Activated CD8-positive, alpha-beta memory T cell treated with anti-CD3 and anti-CD28 coated beads for 48 hours (primary cell): ENCODE results near the gene UBN1.

Experiments
- DNase-seq, 3 experiments: peaks; one replicate each; pipeline ENCODE4 v3.0.0-alpha.2; 2020; ENCODE audit warnings: low read depth in 2 of 3, low spot score in 2 of 3

UBN1 gene

DNA sequence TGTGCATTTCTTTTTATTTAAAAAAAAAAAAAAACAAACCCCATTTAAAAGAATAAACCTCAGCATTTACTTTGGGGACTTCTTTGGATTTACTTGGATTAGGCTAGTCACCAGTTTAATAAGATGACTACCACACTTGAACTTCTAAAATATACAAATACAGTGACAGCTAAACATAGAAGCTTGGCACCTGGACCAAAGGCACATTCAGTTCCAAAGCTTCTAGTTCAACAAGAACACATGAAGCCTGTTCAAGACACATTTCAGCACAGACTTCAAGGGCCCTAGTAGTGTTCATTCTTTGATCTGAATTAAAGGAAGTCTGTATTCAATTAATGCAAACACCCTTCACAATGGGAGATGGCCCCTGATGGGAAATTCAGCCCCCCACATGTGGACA is 33.2 kb upstream of the UBN1 start:
- no peak for DNase-seq

DNA sequence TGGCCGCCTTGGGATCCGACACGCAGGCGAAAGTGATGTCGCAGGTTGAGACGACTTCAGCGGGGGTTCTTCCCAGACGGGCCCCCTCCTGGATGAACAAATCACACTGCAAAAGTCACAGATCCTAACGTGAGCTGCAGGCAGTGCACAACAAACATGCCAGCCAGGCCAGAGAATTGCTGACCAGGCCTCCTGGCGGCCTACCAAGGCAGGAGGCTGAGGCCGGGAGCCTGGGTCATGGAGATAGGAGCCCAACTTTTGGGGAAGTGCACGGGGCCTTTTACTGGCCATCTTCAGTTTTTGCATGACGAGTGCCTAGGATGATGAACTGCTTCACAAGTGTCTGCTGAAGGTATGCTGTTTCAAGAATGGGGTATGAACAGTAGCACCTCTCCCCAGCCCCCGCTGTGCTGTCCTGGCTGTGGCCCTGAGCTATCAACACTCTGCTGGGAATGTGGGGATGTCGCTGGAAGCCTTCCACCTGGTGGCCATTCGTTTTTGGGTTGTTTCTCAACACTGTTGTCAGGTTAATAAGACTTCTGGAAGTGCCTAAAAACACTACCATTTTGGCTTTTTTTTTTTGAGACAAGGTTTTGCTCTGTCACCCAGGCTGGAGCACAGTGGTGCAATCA is 32.6 kb upstream of the UBN1 start:
- DNase-seq = no peak

DNA sequence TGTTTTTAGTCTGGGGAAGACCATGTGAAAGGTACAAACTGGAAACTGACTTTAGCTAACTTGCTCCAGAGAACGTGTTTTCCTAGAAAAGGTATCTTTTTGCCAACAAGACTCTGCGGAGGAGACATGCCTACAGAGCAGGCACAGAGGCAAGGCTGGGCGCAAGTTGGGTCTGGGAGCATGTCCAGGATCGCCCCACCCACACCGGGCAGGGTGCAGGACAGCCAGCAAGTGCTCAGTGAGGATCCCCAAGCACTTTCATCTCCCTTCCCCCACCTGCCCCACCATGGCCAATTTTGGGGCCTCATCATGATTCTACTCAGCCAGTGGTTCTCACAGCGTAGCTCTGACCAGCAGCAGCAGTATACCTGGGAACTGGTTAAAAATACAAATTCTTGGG is 26.6 kb upstream of the UBN1 start:
- no peak for DNase-seq

DNA sequence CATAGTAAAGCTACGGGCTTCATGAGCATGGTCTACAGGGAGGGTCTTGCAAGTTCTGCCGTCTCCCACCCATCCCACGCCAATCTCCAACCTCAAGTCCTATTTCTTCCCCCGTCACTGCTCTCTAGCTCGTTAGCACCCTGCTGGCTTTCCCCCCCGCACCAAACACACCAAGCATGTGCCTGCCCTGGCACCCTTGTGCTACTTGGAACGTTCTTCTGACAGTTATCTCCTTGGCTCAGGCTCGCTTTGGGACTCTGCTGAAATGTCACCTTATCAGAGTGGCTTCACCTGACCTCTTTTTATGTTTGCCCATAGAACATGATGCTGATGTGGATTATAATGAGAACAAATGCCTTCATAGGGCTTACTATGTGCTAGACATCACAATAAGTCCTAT is 22.1 kb upstream of the UBN1 start:
- DNase-seq = no peak

DNA sequence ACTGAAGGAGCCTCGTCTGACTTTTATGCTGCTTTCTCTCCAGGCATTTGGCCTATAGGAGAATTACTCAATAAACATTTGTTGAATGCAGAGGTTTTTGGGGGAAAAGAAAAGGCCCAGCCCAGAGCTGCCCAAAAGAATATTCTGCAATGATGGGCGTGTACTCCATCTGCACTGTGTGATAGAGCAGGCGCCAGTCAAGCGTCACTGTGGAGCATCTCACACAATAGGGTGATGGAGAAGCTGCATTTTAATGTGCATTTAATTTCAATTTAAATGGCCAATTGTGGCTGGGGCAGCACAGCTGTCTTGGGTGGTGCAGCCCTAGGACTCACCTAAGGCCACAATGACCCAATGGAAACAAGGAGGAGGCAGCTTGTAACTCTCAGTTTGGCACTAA is 20.8 kb upstream of the UBN1 start:
- DNase-seq = no peak

DNA sequence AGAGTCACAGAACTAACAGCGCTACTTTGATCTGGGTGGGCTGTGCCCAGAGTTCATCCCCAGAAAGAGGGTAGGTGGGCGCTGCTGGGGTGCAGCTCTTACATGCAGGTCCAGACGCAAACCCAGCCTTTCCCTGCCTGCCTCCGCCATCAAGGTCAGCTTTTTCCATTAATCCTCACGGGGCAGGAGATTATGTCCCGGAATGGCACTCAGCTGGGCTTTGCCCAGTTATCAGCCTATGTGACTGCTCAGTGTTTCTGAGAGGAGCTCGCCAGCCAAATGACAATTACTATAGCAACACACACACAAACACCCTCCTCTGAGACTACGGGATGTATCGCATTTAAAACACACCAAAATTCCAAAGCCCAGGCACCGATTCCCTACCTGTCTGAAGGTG is 20.3 kb upstream of the UBN1 start:
- no peak for DNase-seq

DNA sequence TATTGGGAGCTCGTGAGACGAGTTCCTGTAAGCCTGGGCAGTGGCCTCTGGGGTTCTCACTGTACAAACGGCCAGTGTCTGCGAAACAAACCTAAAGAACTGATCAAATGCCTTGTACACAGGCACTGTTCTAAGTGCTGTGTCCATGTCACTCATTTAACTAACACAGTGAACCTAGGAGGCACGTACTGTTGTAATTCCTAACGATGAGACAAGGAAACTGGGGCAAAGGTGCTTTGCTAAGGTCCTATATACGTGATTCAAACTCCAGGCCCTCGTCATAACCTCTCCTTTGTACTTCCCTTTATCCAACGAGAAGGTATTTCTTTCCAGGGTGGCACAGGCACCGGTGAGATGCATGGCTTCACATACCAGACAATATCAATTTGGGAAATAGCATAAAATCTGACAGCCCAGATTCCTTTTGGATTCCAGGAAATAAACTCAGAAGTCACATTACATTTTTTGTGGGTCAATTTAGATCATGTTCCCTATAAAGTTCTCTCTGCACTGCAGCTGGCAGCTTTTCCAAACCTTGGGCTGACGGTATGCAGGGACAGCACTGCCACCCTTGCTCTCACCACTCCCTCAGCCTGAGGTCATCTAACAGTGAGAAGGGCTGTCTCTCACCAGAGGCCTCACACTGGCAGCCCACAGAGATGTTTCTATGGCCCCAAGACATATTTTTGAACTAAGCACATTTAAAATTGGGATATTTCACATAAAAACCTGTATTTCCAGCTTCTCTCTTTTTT is 18.5 kb upstream of the UBN1 start:
- DNase-seq = no peak

DNA sequence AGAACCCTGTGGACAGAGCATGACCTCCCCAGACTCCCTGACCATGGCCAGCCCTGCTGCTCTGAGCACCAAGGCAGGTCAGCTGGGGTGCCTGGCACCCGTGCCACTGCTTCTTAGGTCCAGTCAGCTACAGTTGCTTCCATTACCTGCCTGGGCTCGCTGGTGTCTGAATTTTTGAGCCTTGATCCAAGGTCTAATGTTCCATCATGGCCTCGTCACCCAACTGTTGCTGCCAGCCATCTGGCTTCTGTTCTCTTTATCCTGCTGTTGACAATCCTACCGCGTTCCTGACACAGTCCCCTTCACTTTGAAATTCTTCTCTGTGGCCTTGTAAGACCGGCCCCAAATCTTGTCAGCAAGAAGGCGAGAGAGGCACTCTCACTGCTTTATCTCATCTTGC is 16.9 kb upstream of the UBN1 start:
- no peak for DNase-seq

DNA sequence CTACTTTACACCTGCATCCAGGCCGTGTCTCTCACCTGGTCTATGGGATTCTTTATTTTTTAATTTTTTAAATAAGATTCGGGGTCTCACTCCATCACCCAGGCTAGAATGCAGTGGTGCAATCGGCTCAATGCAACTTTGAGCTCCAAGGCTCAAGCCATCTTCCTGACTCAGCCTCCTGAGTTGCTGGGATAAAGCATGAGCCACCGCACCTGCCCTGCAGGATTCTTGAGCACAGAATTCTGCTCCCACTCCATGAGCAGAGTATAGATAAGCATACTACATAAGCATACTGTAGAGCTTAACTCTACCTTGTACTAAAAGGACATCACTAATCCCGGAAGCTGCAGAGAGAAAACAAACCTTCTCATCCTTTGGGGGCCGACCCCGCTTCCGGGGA is 15.7 kb upstream of the UBN1 start:
- no peak for DNase-seq

DNA sequence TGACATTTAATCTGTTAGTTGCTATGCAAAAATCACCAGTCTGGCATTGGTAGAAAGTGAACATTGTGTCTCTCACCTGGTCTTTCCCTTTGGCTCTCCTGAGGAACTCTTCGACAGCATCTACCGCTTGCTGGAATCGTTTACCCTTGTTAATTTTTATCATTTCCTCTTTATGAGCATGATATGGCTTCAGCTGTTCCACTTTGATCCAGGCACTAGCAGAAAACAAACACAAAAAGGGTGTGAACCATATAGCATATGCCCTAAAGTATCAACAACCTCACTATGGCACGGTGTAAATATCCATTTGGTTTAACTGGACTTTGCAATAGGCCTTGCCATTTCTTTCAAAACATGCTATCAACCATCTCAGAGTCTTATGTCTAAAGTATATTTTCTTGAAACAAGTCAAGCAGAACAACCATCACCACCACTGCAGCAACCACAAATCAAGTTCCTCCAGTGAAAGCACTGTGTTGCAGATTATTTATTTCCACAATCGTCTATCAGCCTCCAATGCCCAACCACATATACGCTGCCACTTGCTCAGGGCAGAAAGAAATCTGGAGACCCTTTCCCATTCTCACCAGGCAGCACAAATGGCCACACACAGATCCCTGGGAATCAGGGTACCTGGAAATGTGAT is 14.5 kb upstream of the UBN1 start:
- no peak for DNase-seq

DNA sequence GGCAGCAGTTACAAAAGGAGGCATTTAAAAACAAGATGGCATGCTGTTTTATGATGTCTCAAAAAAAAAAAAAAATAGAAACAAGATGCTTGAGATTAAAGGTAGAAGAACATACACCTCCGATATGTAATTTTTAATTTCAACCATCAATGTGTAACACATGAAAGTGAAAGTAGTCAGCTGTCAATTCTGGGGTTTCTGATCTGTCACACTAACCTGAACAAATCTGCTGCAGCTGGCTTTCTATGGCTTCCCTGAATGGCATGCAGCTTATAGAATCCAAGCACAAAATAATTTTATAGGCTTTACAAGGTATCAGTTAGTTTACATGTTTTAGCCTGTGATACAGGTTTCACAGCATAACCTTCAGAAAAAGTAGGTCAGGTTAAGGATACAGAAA is 13.7 kb upstream of the UBN1 start:
- no peak for DNase-seq

DNA sequence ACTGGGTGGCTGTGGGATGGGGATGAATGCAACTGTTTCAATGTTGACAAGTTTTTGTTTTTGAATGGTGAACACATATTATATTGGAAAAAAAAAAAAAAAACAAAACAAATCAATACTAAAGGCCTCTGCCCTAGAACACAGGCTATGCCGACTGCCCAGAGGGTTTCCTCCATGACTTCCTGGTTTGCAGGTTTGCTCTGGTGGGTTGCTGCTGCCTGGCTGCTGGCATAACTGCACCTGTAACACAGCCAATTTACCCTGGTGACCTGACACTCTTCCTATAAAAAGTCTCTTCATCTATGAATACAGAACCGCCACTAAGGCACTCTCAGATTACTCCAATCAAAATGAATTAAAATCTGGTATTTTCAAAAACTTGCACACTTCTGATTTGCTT is 10.6 kb upstream of the UBN1 start:
- DNase-seq = no peak

DNA sequence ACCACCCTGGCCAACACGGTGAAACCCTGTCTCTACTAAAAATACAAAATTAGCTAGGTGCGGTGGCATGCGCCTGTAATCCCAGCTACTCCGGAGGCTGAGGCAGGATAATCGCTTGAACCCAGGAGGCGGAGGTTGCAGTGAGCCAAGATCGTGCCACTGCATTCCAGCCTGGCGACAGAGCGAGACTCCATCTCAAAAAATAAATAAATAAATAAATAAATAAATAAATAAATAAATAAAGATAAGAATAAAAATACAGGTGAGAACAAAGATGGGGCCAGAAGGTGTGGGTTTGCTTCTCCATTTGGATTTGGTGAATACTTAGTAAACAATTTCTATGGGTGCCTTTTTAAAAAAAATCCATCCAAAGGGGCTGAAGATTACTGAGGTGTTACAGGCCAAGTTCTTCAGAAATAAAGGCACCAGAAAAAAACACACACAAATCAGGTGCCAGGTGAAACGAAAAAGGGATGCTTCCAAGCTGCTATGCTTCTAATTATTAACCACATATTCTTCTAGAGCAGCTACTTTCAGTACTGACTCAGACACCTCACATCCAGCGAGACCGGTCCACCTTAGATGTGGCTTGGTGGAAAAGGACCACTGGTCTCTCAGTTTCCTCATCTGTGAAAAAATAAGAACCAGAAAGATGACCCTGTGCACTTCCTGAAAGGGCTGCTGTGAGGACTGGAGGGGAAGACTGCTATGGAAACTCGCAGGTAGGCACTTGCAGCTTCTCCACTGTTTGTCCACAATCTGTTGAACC is 9.4 kb upstream of the UBN1 start:
- no peak for DNase-seq

DNA sequence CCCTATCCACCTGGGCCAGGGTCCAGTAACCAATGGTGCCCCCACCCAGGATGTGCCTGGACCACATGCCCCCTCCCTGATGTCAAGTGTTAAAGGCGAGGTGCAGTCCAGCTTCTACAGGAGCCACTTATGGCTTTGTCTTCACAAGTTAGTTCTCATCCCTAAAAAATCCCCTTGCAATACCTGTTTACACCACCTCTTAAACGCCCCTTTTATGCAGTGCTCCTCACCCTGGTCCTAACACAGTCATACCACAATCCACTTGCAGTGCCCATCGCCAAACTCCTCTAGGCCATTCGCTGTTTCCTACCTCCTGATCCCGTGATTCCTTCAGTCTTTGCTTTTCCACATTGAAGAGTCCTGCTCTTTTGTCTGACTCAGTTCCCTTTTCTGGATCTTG is 7.3 kb upstream of the UBN1 start:
- no peak for DNase-seq

DNA sequence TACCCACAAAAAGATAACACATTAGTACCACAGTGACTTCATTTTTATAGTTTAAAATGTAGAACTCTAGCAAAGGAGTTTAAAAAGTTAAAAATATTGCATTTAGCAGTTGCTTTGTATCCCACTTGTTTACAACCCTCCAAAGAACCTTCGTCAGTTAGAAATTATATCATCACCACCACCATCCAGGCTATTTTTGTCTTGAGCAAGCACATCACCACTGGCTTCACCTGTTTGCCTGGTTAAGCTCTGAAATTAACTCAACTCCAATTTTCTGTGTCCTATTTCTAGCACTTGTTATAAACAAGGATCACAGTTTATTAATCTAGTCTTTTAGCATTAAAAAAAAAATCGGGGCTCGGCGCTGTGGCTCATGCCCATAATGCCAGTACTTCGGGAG is 6.3 kb upstream of the UBN1 start:
- DNase-seq = no peak

DNA sequence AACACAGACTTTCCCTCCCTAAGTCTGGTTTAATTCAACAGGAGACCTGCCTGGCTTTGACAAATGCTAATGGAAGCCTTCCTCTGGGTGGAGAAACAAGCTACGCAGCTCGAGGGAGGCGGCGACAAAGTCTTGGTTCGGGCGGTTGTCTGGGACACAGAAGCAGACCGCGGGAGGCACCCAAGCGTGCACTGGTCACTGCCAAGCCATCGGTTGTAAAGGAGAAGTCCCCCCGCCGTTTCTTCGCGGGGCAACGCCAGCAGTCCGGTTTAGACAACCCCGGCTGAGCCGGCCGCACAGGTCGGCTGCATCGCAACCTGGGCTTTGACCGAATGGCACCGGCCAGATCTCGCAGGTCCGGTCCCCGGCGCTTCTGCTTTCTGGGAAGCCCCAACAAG is 779 bp upstream of the UBN1 start:
- peak; percentile 9 to 18 (median 11) for DNase-seq

DNA sequence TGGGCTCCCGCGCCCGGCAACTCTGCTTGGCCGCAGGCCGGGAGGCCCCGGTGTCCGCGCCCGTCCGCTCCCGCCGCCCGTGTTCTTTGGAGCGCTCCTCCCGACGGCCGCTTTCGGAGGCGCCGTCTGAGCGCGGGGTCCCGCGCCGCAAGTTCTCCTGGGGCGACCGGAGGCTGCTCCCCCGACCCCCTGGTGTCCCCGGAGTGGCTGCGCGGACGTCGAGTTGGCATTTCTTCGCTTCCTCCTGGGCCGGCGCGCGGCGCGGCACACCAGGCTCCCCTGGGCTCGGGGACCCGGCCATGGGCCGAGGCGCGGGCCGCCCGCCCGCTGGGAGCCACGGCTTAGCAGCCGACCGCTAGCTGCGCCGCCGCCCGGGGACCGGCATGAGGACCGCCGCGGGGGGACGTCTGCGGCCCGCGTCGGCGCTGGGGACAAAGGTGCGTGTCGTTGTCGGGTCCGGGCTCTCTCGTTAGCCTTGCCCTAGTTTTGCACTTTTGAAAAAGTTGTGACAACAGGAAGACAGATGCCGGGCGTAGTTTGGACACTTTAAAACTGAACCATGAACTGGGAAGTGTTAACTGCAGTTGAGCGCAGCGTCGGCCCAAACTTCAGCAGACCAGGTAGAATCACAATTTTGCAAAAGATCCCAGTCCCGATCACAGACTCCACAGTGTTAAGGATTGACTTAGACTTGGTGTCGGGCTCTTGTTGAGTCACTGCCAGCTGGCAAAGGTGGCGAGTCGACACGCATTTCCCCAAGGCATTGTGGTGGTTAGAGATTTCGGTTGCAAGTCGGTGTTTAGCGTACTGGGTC is 700 bp downstream of the UBN1 start:
- DNase-seq = peak in 2 of 3 experiments; percentile 6 to 11

DNA sequence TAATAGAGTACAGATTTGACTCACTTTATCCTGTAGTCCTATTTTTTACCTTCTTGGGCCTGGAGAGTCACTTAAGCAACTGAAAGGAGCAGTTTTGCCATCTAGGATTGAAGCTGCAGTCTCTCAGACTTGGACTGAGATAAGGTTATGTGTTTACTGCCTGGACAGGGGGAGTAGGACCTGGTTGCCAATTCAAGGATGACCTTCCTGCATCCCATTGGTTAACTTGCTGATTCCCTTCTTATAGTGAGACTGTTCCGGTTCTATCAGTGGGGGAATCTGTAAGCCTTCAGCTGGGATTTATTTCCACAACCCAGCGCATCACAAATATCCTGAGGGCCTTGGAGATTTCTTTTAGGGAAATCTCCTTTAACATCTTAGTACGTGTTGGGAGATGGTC is 2.9 kb downstream of the UBN1 start:
- DNase-seq = no peak

DNA sequence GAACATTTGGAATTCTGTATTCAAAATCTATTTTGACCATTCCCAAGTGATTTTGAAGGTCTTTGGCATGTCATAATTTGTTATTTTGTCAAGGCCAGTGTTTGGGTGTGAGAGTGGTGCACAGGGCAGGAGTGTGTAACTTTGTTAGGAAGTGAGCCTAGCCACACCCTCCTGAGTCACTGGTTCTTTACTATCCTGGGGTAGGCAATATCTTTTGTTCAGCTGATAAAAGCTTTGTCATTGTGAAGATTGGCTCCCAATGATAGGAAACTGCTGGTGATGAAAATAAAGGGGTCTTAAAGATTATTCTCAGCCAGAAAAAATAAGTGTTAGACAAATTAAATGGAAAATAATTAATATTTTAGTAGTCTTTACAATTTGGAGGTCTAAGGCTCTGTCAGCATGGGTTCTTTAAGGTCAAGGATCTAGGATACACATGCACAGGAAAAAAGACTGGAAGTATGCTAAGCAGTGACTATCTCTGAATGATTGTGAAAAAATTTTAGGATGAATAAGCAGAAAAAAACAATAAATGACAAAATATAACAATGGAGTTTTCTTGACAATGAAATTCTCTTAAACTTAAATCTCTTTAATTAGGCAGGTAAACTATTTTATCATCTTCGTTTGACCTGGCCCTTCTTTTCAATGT is 5.1 kb downstream of the UBN1 start:
- no peak for DNase-seq

DNA sequence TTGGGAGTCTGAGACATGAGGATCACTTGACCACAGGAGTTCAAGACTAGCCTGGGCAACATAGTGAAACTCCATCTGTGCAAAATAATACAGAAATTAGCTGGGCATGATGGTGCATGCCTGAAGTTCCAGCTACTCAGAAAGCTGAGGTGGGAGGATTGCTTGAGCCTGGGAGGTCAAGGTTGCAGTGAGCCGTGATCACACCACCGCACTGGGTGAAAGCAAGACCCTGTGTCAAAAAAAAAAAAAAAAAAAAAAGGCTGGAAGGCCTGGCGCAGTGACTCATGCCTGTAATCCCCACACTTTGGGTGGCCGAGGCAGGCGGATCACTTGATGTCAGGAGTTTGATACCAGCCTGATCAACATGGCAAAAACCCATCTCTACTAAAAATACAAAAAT is 8.1 kb downstream of the UBN1 start:
- DNase-seq = no peak

DNA sequence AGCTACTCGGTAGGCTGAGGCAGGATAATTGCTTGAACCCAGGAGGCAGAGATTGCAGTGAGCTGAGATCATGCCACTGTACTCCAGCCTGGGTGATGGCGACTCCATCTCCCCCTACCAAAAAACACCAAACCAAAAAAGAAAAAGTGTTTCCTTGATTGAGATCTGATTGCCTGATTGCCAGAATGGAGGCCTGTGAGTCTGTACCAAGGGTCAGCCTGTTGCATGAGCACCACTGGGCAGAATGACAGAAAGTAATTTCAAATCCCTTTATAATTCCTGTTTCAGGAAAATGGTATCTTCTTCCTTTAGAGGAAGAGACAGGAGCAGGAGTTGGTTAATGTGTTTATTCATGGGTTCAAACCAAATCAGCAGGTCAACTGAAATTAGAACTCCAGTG is 8.5 kb downstream of the UBN1 start:
- DNase-seq = no peak
